CD4-positive, alpha-beta T cell treated with Interleukin-15 for 4 hours (primary cell): ENCODE measurements around the gene CASK.
"Not testable (repeated sequence)": the region's sequence is repeated elsewhere in the genome, so short reads cannot be mapped to it uniquely, and the experiment has no call there.

Experiments
- DNase-seq: peaks from one replicate; pipeline ENCODE4 v3.0.0-alpha.2; 2020; ENCODE audit warnings: low spot score

CASK gene

GRCh38 chrX:41515376-41515775 is 408.0 kb downstream of the CASK start:
- DNase-seq: no peak

- DNase-seq: no peak
Observed at GRCh38 chrX:41514179-41514578, 409.2 kb downstream of the CASK start.

GRCh38 chrX:41512853-41513252 is 410.5 kb downstream of the CASK start:
- DNase-seq: not testable (repeated sequence)

GRCh38 chrX:41512394-41512793 is 411.0 kb downstream of the CASK start:
- no peak for DNase-seq

GRCh38 chrX:41507919-41508318 is 415.4 kb downstream of the CASK start:
- DNase-seq: no peak

GRCh38 chrX:41502004-41502403 is 421.4 kb downstream of the CASK start:
- DNase-seq: no peak

- DNase-seq: no peak
Observed at GRCh38 chrX:41499984-41500383, 423.4 kb downstream of the CASK start.

- no peak for DNase-seq
Observed at GRCh38 chrX:41499195-41499594, 424.2 kb downstream of the CASK start.

- no peak for DNase-seq
Observed at GRCh38 chrX:41491267-41492004, 431.9 kb downstream of the CASK start.

- no peak for DNase-seq
Observed at GRCh38 chrX:41490446-41490845, 432.9 kb downstream of the CASK start.

- DNase-seq: no peak
Observed at GRCh38 chrX:41482154-41482850, 441.1 kb downstream of the CASK start.

- peak; percentile 0 for DNase-seq
Observed at GRCh38 chrX:41481264-41482109, 441.9 kb downstream of the CASK start.

GRCh38 chrX:41480508-41481260 is 442.7 kb downstream of the CASK start:
- DNase-seq: no peak

GRCh38 chrX:41478381-41478911 is 444.9 kb downstream of the CASK start:
- no peak for DNase-seq

GRCh38 chrX:41475591-41476241 is 447.6 kb downstream of the CASK start:
- no peak for DNase-seq

- no peak for DNase-seq
Observed at GRCh38 chrX:41475191-41475590, 448.2 kb downstream of the CASK start.

- DNase-seq: no peak
Observed at GRCh38 chrX:41474726-41475100, 448.6 kb downstream of the CASK start.

- DNase-seq: no peak
Observed at GRCh38 chrX:41473936-41474725, 449.2 kb downstream of the CASK start.

- DNase-seq: no peak
Observed at GRCh38 chrX:41472231-41472815, 451.0 kb downstream of the CASK start.

- no peak for DNase-seq
Observed at GRCh38 chrX:41471786-41472185, 451.6 kb downstream of the CASK start.
